Measurements from ENCODE around the gene CD69. TPM values are rescaled to one million over a fixed set of nuclear protein-coding genes. Genes with fewer than 3 reads are reported as not detected.

The CD69 gene
- total RNA-seq, 1 donor from 2014 or later: 0.18 TPM

- H3K36me3 Mint-ChIP-seq (ENCODE audit: low read depth, unreplicated experiment): no peaks in the 10 kb centered on the region
- no peak for FAIRE-seq
- H3K27me3 Mint-ChIP-seq (ENCODE audit: low read depth, unreplicated experiment): no peaks in the 10 kb centered on the region
- DNase-seq (ENCODE audit: low read depth): no peak
- H3K4me3 Mint-ChIP-seq (ENCODE audit: unreplicated experiment): no peak overlapping the region
- no peaks in the 10 kb centered on the region for H3K36me3 ChIP-seq (ENCODE audit: insufficient read depth, low read length)
- TF ChIP-seq CTCF (IDR thresholded peaks at IDR 0.05; ENCODE audit: insufficient read depth, low read depth, low read length) (no peak), EZH2 (IDR thresholded peaks at IDR 0.05; ENCODE audit: insufficient read depth, low read length) (no peak)
- no peaks in the 10 kb centered on the region for H3K9me3 ChIP-seq (ENCODE audit: insufficient read depth, low read depth, low read length)
- no peak overlapping the region for H2AFZ ChIP-seq (ENCODE audit: low read depth, low read length)
- no peaks in the 10 kb centered on the region for H3K4me1 ChIP-seq (ENCODE audit: insufficient read depth, low read length)
- peaks cover 7% of the 10 kb centered on the region for H3K4me1 Mint-ChIP-seq (ENCODE audit: low read depth, unreplicated experiment)
- H4K20me1 ChIP-seq (ENCODE audit: insufficient read depth, low read length): no peaks in the 10 kb centered on the region
- H3K27ac ChIP-seq (ENCODE audit: low read depth, low read length): no peak overlapping the region
- no peak overlapping the region for H3K9ac ChIP-seq (ENCODE audit: low read length)
- no peak overlapping the region for H3K27ac Mint-ChIP-seq (ENCODE audit: unreplicated experiment)
- no peaks in the 10 kb centered on the region for H3K79me2 ChIP-seq (ENCODE audit: insufficient read depth, low read length)
- H3K4me3 ChIP-seq (ENCODE audit: insufficient read depth, low read depth, low read length): no peak overlapping the region
- no peaks in the 10 kb centered on the region for H3K9me3 Mint-ChIP-seq (ENCODE audit: unreplicated experiment)
- no peaks in the 10 kb centered on the region for H3K27me3 ChIP-seq (ENCODE audit: insufficient read depth, low read length)
- H3K4me2 ChIP-seq (ENCODE audit: low read length): no peak overlapping the region
Measured at GRCh38 chr12:9758119-9758518, 2.6 kb downstream of the CD69 start.

- Mint-ChIP-seq H3K27ac (ENCODE audit: unreplicated experiment) (no peak overlapping the region), H3K9me3 (ENCODE audit: unreplicated experiment) (no peaks in the 10 kb centered on the region), H3K4me1 (ENCODE audit: low read depth, unreplicated experiment) (peaks cover 7% of the 10 kb centered on the region), H3K4me3 (ENCODE audit: unreplicated experiment) (no peak overlapping the region), H3K36me3 (ENCODE audit: low read depth, unreplicated experiment) (no peaks in the 10 kb centered on the region), H3K27me3 (ENCODE audit: low read depth, unreplicated experiment) (no peaks in the 10 kb centered on the region)
- no peaks in the 10 kb centered on the region for H4K20me1 ChIP-seq (ENCODE audit: insufficient read depth, low read length)
- H3K9me3 ChIP-seq (ENCODE audit: insufficient read depth, low read depth, low read length): no peaks in the 10 kb centered on the region
- no peaks in the 10 kb centered on the region for H3K79me2 ChIP-seq (ENCODE audit: insufficient read depth, low read length)
- H3K36me3 ChIP-seq (ENCODE audit: insufficient read depth, low read length): no peaks in the 10 kb centered on the region
- no peaks in the 10 kb centered on the region for H3K4me1 ChIP-seq (ENCODE audit: insufficient read depth, low read length)
- FAIRE-seq (no peak), DNase-seq (ENCODE audit: low read depth) (no peak)
- TF ChIP-seq CTCF (IDR thresholded peaks at IDR 0.05; ENCODE audit: insufficient read depth, low read depth, low read length): no peak
- TF ChIP-seq EZH2 (IDR thresholded peaks at IDR 0.05; ENCODE audit: insufficient read depth, low read length): no peak
- H3K27ac ChIP-seq (ENCODE audit: low read depth, low read length): no peak overlapping the region
- H3K4me2 ChIP-seq (ENCODE audit: low read length): no peak overlapping the region
- no peaks in the 10 kb centered on the region for H3K27me3 ChIP-seq (ENCODE audit: insufficient read depth, low read length)
- no peak overlapping the region for H3K4me3 ChIP-seq (ENCODE audit: insufficient read depth, low read depth, low read length)
- H3K9ac ChIP-seq (ENCODE audit: low read length): no peak overlapping the region
- no peak overlapping the region for H2AFZ ChIP-seq (ENCODE audit: low read depth, low read length)
Measured at GRCh38 chr12:9757433-9758025, 3.2 kb downstream of the CD69 start.

GRCh38 chr12:9756706-9757105, 4.0 kb downstream of the CD69 start:
- no peaks in the 10 kb centered on the region for H3K36me3 ChIP-seq (ENCODE audit: insufficient read depth, low read length)
- H3K4me2 ChIP-seq (ENCODE audit: low read length): no peak overlapping the region
- H3K4me1 Mint-ChIP-seq (ENCODE audit: low read depth, unreplicated experiment): peaks cover 7% of the 10 kb centered on the region
- H3K9ac ChIP-seq (ENCODE audit: low read length): no peak overlapping the region
- no peaks in the 10 kb centered on the region for H4K20me1 ChIP-seq (ENCODE audit: insufficient read depth, low read length)
- DNase-seq (ENCODE audit: low read depth) (no peak), FAIRE-seq (no peak)
- no peaks in the 10 kb centered on the region for H3K27me3 ChIP-seq (ENCODE audit: insufficient read depth, low read length)
- H3K4me3 ChIP-seq (ENCODE audit: insufficient read depth, low read depth, low read length): no peak overlapping the region
- no peak overlapping the region for H3K4me3 Mint-ChIP-seq (ENCODE audit: unreplicated experiment)
- H3K9me3 Mint-ChIP-seq (ENCODE audit: unreplicated experiment): no peaks in the 10 kb centered on the region
- H3K27me3 Mint-ChIP-seq (ENCODE audit: low read depth, unreplicated experiment): no peaks in the 10 kb centered on the region
- no peaks in the 10 kb centered on the region for H3K4me1 ChIP-seq (ENCODE audit: insufficient read depth, low read length)
- TF ChIP-seq CTCF (IDR thresholded peaks at IDR 0.05; ENCODE audit: insufficient read depth, low read depth, low read length) (no peak), EZH2 (IDR thresholded peaks at IDR 0.05; ENCODE audit: insufficient read depth, low read length) (no peak)
- no peaks in the 10 kb centered on the region for H3K79me2 ChIP-seq (ENCODE audit: insufficient read depth, low read length)
- H2AFZ ChIP-seq (ENCODE audit: low read depth, low read length): no peak overlapping the region
- H3K9me3 ChIP-seq (ENCODE audit: insufficient read depth, low read depth, low read length): no peaks in the 10 kb centered on the region
- no peaks in the 10 kb centered on the region for H3K36me3 Mint-ChIP-seq (ENCODE audit: low read depth, unreplicated experiment)
- H3K27ac ChIP-seq (ENCODE audit: low read depth, low read length): no peak overlapping the region
- H3K27ac Mint-ChIP-seq (ENCODE audit: unreplicated experiment): no peak overlapping the region

Data from astrocyte (in vitro differentiated cells and primary cell).